Cardiac muscle cell (in vitro differentiated cells and primary cell): ENCODE results near the gene C16orf96. TPM values are rescaled to one million over a fixed set of nuclear protein-coding genes. Genes with fewer than 3 reads are reported as not detected.

Experiments
- DNase-seq, 2 donors: peaks; one replicate each; pipeline versions ENCODE4 v3.0.0 to v3.0.0-alpha.2; 2010 to 2017; ENCODE audit warnings: low read depth in 1 of 2, low spot score in 1 of 2
- H3K27ac ChIP-seq: fragments of 200-600 bp; sonication (generic); 2 replicates; pipeline ENCODE4 v1.5.1; 2016
- H3K27me3 ChIP-seq: fragments of 200-600 bp; sonication (generic); 2 replicates; pipeline ENCODE4 v1.6.0; 2016; ENCODE audit warnings: control low read depth
- H3K36me3 ChIP-seq: fragments of 200-600 bp; sonication (generic); 2 replicates; pipeline ENCODE4 v1.5.1; 2016; ENCODE audit warnings: control low read depth
- H3K4me1 ChIP-seq: fragments of 200-600 bp; sonication (generic); 2 replicates; pipeline ENCODE4 v1.8.1; 2017; ENCODE audit warnings: low read depth, mild to moderate bottlenecking, mixed run types
- H3K4me3 ChIP-seq: fragments of 200-600 bp; sonication (generic); 2 replicates; pipeline ENCODE4 v1.5.1; 2016; ENCODE audit warnings: mild to moderate bottlenecking
- H3K9me3 ChIP-seq: fragments of 200-600 bp; sonication (generic); 2 replicates; pipeline ENCODE4 v1.5.1; 2017; ENCODE audit warnings: low read depth, mild to moderate bottlenecking, control low read depth
- CTCF ChIP-seq: IDR thresholded peaks from 2 replicates; pipeline ENCODE4 v1.5.1; 2012; ENCODE audit warnings: low read depth, mild to moderate bottlenecking, low read length
- polyA plus RNA-seq: library from polyadenylated mRNA; unstranded; fragments of >200 nt; fragmentation: Nextera tagmentation; extraction: Ambion mirVana; gene quantifications from 2 replicates; pipeline ENCODE4 v1.2.1, GENCODE V29; 2016
- total RNA-seq: library from RNA; depleted of rRNA; stranded (reverse); fragments of >200 nt; gene quantifications from 2 replicates; pipeline ENCODE4 v1.2.3, GENCODE V29; 2016

C16orf96 gene
- total and polyA plus RNA-seq, 2 experiments from 2014 or later: 0.39 to 3.6 TPM

GRCh38 chr16:4591706-4592470 lies 35.7 kb downstream of the C16orf96 start:
- no peak for DNase-seq
- no peak overlapping the region for H3K27ac ChIP-seq
- no peaks in the 10 kb centered on the region for H3K4me1 ChIP-seq
- H3K9me3 ChIP-seq: no peaks in the 10 kb centered on the region
- H3K36me3 ChIP-seq: no peaks in the 10 kb centered on the region
- TF ChIP-seq CTCF: no peak
- H3K4me3 ChIP-seq: no peak overlapping the region
- no peaks in the 10 kb centered on the region for H3K27me3 ChIP-seq

- Histone ChIP-seq H3K4me1 (no peaks in the 10 kb centered on the region), H3K9me3 (no peaks in the 10 kb centered on the region)
- no peak for DNase-seq
Observed at GRCh38 chr16:4593086-4593485, 36.9 kb downstream of the C16orf96 start.

GRCh38 chr16:4594433-4595410 lies 38.6 kb downstream of the C16orf96 start:
- no peaks in the 10 kb centered on the region for H3K4me1 ChIP-seq
- H3K9me3 ChIP-seq: no peaks in the 10 kb centered on the region
- no peaks in the 10 kb centered on the region for H3K27me3 ChIP-seq
- DNase-seq: no peak
- H3K4me3 ChIP-seq: no peak overlapping the region
- H3K27ac ChIP-seq: no peak overlapping the region
- TF ChIP-seq CTCF: no peak
- H3K36me3 ChIP-seq: no peaks in the 10 kb centered on the region

More at GRCh38 chr16:4593086-4593485, 36.9 kb downstream of the C16orf96 start:
- Histone ChIP-seq H3K4me3 (no peak overlapping the region), H3K27me3 (no peaks in the 10 kb centered on the region), H3K27ac (no peak overlapping the region), H3K36me3 (no peaks in the 10 kb centered on the region)
- no peak for TF ChIP-seq CTCF

GRCh38 chr16:4597174-4597573 lies 41.0 kb downstream of the C16orf96 start:
- Histone ChIP-seq H3K27ac (no peak overlapping the region), H3K4me1 (no peaks in the 10 kb centered on the region), H3K9me3 (no peaks in the 10 kb centered on the region), H3K36me3 (no peaks in the 10 kb centered on the region), H3K4me3 (no peak overlapping the region), H3K27me3 (no peaks in the 10 kb centered on the region)
- no peak for DNase-seq
- TF ChIP-seq CTCF: no peak

- H3K27me3 ChIP-seq: no peaks in the 10 kb centered on the region
- no peaks in the 10 kb centered on the region for H3K36me3 ChIP-seq
- H3K27ac ChIP-seq: no peak overlapping the region
- no peak for TF ChIP-seq CTCF
- H3K9me3 ChIP-seq: no peaks in the 10 kb centered on the region
- no peaks in the 10 kb centered on the region for H3K4me1 ChIP-seq
- DNase-seq: no peak
- H3K4me3 ChIP-seq: no peak overlapping the region
Observed at GRCh38 chr16:4599037-4599436, 42.9 kb downstream of the C16orf96 start.
